Spleen (tissue), 11 donors: Measurements from ENCODE around the gene SYNE2. TPM values are rescaled to one million over a fixed set of nuclear protein-coding genes. Genes with fewer than 3 reads are reported as not detected.
"Not testable (repeated sequence)": the region's sequence is repeated elsewhere in the genome, so short reads cannot be mapped to it uniquely, and the experiment has no call there.

ENCODE experiments used
- DNase-seq: peaks from one replicate; pipeline ENCODE4 v3.0.0-alpha.2; 2020
- H3K27ac ChIP-seq, 8 donors: fragments of 200-600 bp; sonication (generic) in 7 of 8; 1 replicate in 4 of 8; 2 replicates in 4 of 8; pipeline versions ENCODE4 v1.5.0 to v1.8.0; 2016 to 2021; ENCODE audit warnings: inconsistent platforms in 4 of 8, mild to moderate bottlenecking in 4 of 8, moderate library complexity in 1 of 8
- H3K27me3 ChIP-seq, 7 donors: fragments of 200-600 bp; sonication (generic) in 6 of 7; replicated peaks in 1 of 7; 1 replicate in 4 of 7; 2 replicates in 3 of 7; pipeline versions ENCODE4 v1.5.0 to v1.8.0; 2016 to 2021; ENCODE audit warnings: inconsistent platforms in 3 of 7, mild to moderate bottlenecking in 1 of 7
- H3K36me3 ChIP-seq, 6 donors: fragments of 200-600 bp; sonication (generic) in 5 of 6; 1 replicate in 4 of 6; 2 replicates in 2 of 6; pipeline versions ENCODE4 v1.5.0 to v1.8.0; 2016 to 2021; ENCODE audit warnings: inconsistent platforms in 2 of 6
- H3K4me1 ChIP-seq, 6 donors: fragments of 200-600 bp; sonication (generic) in 5 of 6; 1 replicate in 3 of 6; 2 replicates in 3 of 6; pipeline versions ENCODE4 v1.5.0 to v1.8.0; 2016 to 2021; ENCODE audit warnings: inconsistent platforms in 3 of 6
- H3K4me3 ChIP-seq, 8 donors: fragments of 200-600 bp; sonication (generic) in 7 of 8; 1 replicate in 4 of 8; 2 replicates in 4 of 8; pipeline versions ENCODE4 v1.5.0 to v1.8.0; 2016 to 2021; ENCODE audit warnings: inconsistent platforms in 4 of 8, mild to moderate bottlenecking in 4 of 8, moderate library complexity in 2 of 8
- H3K9me3 ChIP-seq, 8 donors: fragments of 200-600 bp; sonication (generic) in 7 of 8; 1 replicate in 4 of 8; 2 replicates in 4 of 8; pipeline versions ENCODE4 v1.5.0 to v1.8.0; 2016 to 2021; ENCODE audit warnings: inconsistent platforms in 4 of 8
- POLR2A ChIP-seq, 3 donors: fragments of 450-650 bp; IDR thresholded peaks; one replicate each; pipeline ENCODE4 v1.5.1; 2017; ENCODE audit warnings: antibody characterized with exemption in 3 of 3, mild to moderate bottlenecking in 1 of 3
- POLR2AphosphoS5 ChIP-seq, 3 donors: sonication (generic); formaldehyde crosslinking; IDR thresholded peaks; one replicate each; pipeline ENCODE4 v1.5.1; 2017; ENCODE audit warnings: antibody characterized with exemption in 3 of 3
- WGBS, 5 donors: extraction: QIAGEN DNeasy Blood & Tissue Kit in 3 of 5; methylation state at CpG; one replicate each; pipeline versions ENCODE4 v1.1.5 to v1.1.7; 2013 to 2018; 5-methylcytosine and 5-hydroxymethylcytosine counted together
- intact Hi-C: fragments of 100-400 bp; cut with DNase I; formaldehyde crosslinking; loops from one replicate; pipeline ENCODE4 v1.15.0; 2023; ENCODE audit warnings: low total_unique reads
- polyA plus RNA-seq, 3 donors: library from polyadenylated mRNA; stranded (reverse); fragments of 200-250 nt; gene quantifications; one replicate each; pipeline ENCODE4 v1.2.1, GENCODE V29; 2013
- total RNA-seq, 7 donors: library from RNA; depleted of rRNA in 3 of 7; stranded (reverse); fragments of >200 nt in 3 of 7; fragmentation: NEBNext Ultra II Directional in 4 of 7; extraction: Animal tissue kit (Norgen Biotek cat#: 25700) in 4 of 7; gene quantifications; one replicate each; pipeline versions ENCODE4 v1.1.0 to v1.2.1, GENCODE V29; 2016 to 2021
- TF ChIP-seq, protein P1 (sequence below), 11 experiments: fragments of 200-600 bp in 7 of 11; fragments of 450-650 bp in 4 of 11; sonication (generic) in 4 of 11; IDR thresholded peaks in 8 of 11; conservative IDR thresholded peaks in 3 of 11; 1 replicate in 7 of 11; 2 replicates in 4 of 11; pipeline versions ENCODE4 v1.4.0 to v1.8.0; 2016 to 2021; ENCODE audit warnings: antibody characterized with exemption in 11 of 11, inconsistent platforms in 4 of 11, mild to moderate bottlenecking in 1 of 11
- donor health status: healthy with polysubstance abuse.
- donor health status: DM: no; HTN: no; CAD: no; lungs with moderate emphysema.
- donor health status: DM: no; HTN: no; CAD: no.
- donor health status: Bipolar disorder and iron deficiency.
- donor health status: healthy.
- donor health status: DM: no; HTN: no; CAD: no.
- donor health status: DM: yes; HTN: yes; CAD: no.

Gene SYNE2
- total and polyA plus RNA-seq, 10 donors, result 16.0 to 173 (median 147) TPM

DNA sequence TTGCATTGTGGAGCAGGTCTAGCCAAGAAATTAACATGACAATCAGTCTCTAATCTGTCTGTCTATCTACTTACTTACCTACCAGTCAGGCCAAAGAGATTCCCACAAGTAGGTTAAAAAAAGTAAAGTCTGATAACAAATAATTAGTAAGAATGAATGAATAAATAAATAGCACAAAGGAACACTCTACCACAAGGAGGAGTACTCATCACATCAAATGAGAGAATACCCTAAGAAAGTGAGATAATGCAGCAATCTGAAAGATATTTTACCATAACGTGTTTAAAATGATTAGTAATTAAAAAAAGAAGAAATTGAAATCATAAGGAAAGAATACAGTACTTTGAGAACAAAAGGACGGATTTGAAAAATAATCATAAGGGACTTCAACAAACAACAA, 187.2 kb downstream of the SYNE2 start:
- peaks cover 0 to 35% (median 0%) of the 10 kb centered on the region in 6 donors for H3K36me3 ChIP-seq
- intact Hi-C loops, result no loop called here

DNA sequence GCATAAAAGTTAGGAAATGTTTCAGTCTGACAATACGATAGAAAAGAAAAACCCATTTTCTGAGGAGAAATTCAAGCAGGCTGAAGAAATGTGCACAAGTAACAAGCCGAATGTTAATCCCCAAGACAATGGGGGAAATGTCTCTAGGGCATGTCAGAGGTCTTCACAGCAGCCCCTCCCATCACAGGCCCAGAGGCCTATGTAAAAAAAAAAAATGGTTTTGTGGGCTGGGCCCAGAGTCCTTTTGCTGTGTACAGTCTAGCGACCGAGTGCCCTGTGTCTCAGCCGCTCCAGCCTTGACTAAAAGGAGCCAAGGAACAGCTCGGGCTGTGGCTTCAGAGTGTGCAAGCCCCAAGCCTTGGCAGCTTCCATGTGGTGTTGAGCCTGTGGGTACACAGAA, 190.5 kb downstream of the SYNE2 start:
- DNase-seq, H3K27me3 ChIP-seq, H3K4me3 ChIP-seq, H3K27ac ChIP-seq, intact Hi-C loops, H3K4me1 ChIP-seq: not testable (repeated sequence)
- Histone ChIP-seq H3K36me3 (peaks cover 0 to 53% (median 1%) of the 10 kb centered on the region in 6 donors), H3K9me3 (peaks cover 0 to 17% (median 11%) of the 10 kb centered on the region in 8 donors)
- WGBS, 5 donors, result 95 to 99% (median 98%) methylated on average over 6 of the region's 6 CpGs

More for the DNA sequence above, 187.2 kb downstream of the SYNE2 start:
- DNase-seq, result no peak
- Histone ChIP-seq H3K27me3 (no peaks in the 10 kb centered on the region), H3K4me3 (no peak overlapping the region), H3K27ac (no peak overlapping the region), H3K9me3 (peaks cover 0 to 17% (median 11%) of the 10 kb centered on the region in 8 donors), H3K4me1 (no peaks in the 10 kb centered on the region)
- TF ChIP-seq, protein P1, sequence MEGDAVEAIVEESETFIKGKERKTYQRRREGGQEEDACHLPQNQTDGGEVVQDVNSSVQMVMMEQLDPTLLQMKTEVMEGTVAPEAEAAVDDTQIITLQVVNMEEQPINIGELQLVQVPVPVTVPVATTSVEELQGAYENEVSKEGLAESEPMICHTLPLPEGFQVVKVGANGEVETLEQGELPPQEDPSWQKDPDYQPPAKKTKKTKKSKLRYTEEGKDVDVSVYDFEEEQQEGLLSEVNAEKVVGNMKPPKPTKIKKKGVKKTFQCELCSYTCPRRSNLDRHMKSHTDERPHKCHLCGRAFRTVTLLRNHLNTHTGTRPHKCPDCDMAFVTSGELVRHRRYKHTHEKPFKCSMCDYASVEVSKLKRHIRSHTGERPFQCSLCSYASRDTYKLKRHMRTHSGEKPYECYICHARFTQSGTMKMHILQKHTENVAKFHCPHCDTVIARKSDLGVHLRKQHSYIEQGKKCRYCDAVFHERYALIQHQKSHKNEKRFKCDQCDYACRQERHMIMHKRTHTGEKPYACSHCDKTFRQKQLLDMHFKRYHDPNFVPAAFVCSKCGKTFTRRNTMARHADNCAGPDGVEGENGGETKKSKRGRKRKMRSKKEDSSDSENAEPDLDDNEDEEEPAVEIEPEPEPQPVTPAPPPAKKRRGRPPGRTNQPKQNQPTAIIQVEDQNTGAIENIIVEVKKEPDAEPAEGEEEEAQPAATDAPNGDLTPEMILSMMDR (IDR thresholded peaks at IDR 0.05 in 8 of 11, conservative IDR thresholded peaks at IDR 0.05 in 3 of 11), result no peak
- no peak for TF ChIP-seq POLR2A (IDR thresholded peaks at IDR 0.05)
- TF ChIP-seq POLR2AphosphoS5 (IDR thresholded peaks at IDR 0.05), result no peak
- 84 to 97% (median 90%) methylated on average over 2 of the region's 2 CpGs for WGBS, 5 donors

DNA sequence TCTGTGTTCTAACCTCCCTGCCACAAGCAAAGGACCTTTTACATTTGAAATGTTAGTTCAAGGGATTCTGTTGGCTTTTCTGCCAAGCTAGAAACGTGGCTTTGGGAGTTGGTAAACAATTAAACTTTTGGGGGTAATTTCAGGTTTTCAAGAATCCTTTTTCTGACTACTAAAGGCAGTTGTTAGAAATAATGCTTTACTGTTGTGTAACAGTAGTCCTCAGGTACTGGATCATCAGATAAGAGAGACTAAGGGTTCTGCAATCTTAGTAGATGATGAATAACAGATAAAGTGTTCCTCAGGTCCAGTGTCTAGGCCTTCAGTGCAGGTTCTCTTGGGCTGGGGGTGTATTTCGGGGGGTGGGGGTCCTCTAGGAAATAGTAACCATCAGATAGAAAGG, 192.3 kb downstream of the SYNE2 start:
- Histone ChIP-seq H3K4me1 (no peaks in the 10 kb centered on the region), H3K9me3 (peaks cover 0 to 17% (median 11%) of the 10 kb centered on the region in 8 donors), H3K4me3 (no peak overlapping the region), H3K36me3 (peaks cover 0 to 68% (median 5%) of the 10 kb centered on the region in 6 donors), H3K27ac (no peak overlapping the region), H3K27me3 (no peaks in the 10 kb centered on the region)
- TF ChIP-seq POLR2A (IDR thresholded peaks at IDR 0.05) (no peak), POLR2AphosphoS5 (IDR thresholded peaks at IDR 0.05) (no peak)
- TF ChIP-seq, protein P1 (IDR thresholded peaks at IDR 0.05 in 8 of 11, conservative IDR thresholded peaks at IDR 0.05 in 3 of 11), result no peak
- WGBS, 5 donors, result 73 to 98% (median 82%) methylated on average over 2 of the region's 2 CpGs
- intact Hi-C loops, result no loop called here
- DNase-seq, result no peak

DNA sequence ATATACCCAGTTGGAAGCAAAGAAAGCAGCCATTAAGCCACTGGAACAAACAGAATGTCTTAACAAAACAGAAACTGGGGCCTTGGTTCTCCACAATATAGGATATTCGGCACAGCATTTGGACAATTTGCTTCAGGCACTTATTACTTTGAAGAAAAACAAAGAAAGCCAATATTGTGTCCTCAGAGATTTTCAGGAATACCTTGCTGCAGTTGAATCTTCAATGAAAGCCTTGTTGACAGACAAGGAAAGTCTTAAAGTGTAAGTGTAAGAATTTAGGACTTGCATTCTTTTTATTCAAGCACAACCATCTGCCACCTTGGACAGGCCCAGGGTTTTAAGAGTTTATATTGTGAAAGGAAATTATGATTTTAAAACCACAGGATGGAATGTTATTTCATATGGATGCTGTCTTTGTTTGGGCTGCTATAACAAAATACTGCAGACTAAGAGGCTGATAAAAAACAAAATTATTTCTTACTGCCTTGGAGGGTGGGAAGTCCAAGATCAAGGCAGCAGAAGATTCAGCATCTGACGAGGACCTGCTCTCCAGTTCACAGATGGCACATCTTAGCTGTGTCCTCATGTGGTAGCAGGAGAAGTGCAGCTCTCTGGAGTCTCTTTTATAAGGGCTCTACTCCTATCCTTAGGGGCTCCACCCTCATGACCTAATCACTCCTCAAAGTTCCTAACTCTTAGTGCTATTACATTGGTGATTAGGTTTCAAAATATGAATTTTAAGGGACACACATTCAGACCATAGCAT, 197.0 kb downstream of the SYNE2 start:
- TF ChIP-seq, protein P1 (IDR thresholded peaks at IDR 0.05 in 8 of 11, conservative IDR thresholded peaks at IDR 0.05 in 3 of 11), result no peak
- TF ChIP-seq POLR2A (IDR thresholded peaks at IDR 0.05) (no peak), POLR2AphosphoS5 (IDR thresholded peaks at IDR 0.05) (no peak)
- intact Hi-C loops, result no loop called here
- Histone ChIP-seq H3K27me3 (no peaks in the 10 kb centered on the region), H3K36me3 (peaks cover 0 to 87% (median 16%) of the 10 kb centered on the region in 6 donors), H3K4me1 (no peaks in the 10 kb centered on the region), H3K27ac (no peak overlapping the region), H3K9me3 (no peaks in the 10 kb centered on the region), H3K4me3 (no peak overlapping the region)
- DNase-seq, result no peak
- WGBS, 5 donors, result 89 to 100% (median 94%) methylated on average over 2 of the region's 2 CpGs
